Islet precursor cell (in vitro differentiated cells): ENCODE results near the gene R3HDML.
"Not testable (repeated sequence)": the region's sequence is repeated elsewhere in the genome, so short reads cannot be mapped to it uniquely, and the experiment has no call there.

Experiments used
- DNase-seq: peaks from one replicate; pipeline ENCODE4 v3.0.0-alpha.2; 2018

The R3HDML gene, protein sequence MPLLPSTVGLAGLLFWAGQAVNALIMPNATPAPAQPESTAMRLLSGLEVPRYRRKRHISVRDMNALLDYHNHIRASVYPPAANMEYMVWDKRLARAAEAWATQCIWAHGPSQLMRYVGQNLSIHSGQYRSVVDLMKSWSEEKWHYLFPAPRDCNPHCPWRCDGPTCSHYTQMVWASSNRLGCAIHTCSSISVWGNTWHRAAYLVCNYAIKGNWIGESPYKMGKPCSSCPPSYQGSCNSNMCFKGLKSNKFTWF

DNA sequence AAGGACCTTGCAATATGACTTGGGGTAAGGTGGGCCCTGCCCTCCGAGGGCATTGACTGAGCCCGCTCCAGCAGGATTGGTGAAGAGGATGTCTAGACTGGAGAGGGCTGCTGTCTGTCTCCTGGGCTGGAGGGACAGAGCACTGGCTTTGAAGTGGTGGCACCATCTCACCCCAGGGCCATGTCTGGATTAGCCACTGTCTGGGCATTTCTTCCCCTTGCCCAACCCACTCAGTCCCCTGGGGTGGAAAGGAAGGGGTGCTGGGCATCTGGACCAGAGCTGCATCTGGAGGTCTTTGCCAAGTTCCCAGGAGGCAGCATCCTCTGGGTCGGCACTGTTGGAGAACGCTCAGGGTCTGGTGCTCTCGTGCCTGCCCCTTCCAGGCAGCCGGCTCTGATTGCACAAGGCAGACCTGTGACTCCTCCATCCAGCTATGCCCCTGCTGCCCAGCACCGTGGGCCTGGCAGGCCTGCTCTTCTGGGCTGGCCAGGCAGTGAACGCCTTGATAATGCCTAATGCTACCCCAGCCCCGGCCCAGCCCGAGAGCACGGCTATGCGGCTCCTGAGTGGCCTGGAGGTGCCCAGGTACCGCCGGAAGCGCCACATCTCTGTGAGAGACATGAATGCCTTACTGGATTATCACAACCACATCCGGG lies at the start of gene R3HDML:
Gene R3HDML (plus strand): TSS at position 319 of the 656 bp plus-strand sequence. CDS start 115 bp downstream, at position 434.
- DNase-seq = peak; percentile 76

GRCh38 chr20:44287272-44288097 lies 49.4 kb upstream of the R3HDML start:
- DNase-seq = no peak

DNA sequence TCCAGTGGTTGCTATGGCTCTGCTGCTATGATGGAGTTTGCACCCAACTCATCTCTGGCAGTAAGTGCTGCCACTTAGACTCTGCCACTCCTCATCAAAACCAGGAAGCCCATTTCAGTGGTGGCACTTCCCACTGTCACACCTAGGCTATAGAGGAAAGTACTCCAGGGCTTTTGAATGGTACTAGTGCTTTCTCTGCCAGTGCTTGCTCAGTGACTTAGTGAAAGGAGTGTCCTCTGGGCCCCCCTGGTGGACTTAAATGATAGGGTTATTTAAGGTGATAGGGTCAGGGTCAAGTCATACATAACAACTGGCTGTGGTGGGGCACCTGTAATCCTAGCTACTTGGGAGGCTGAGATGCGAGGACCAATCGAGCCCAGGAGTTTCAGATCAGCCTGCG lies 48.6 kb upstream of the R3HDML start:
- DNase-seq = no peak

- no peak for DNase-seq
These were observed 45.1 kb upstream of the R3HDML start for GRCh38 chr20:44291754-44292153.

GRCh38 chr20:44296011-44296410 lies 40.8 kb upstream of the R3HDML start:
- DNase-seq = no peak

- DNase-seq = no peak
These were observed 39.1 kb upstream of the R3HDML start for GRCh38 chr20:44297721-44298120.

GRCh38 chr20:44299011-44299535 lies 37.8 kb upstream of the R3HDML start:
- DNase-seq = not testable (repeated sequence)

- DNase-seq = no peak
These were observed 35.6 kb upstream of the R3HDML start for GRCh38 chr20:44301285-44301684.

DNA sequence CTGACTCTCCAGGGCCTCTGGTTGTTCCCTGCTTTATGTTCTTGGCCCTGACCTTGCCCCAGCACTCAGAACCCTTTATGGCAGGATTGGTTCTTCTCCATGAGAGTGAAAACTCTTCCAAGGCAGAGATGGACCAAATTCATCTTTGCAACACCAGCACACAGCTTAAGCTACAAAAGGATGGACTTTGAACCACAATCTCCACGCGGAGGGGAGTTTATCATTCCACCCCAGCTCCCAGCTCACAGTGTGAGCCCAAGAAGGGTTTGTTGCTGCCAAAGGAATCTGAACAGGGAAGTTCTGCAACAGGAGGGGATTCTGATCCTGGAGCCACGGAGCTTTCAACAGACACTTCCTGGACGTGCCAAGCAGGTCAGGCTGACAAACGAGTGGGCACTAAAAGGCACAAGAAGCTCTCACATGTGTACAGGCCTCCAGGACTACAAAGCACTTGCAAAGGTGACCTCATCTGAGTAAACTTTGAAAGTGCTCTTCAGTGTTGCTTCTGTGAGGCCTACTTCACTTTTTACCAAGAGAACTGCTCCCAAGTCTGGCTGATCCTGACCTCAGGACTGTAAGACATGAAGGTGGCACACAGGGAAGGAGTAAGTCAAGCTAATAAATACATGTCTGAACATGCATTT lies 34.7 kb upstream of the R3HDML start:
- peak; percentile 60 for DNase-seq

DNA sequence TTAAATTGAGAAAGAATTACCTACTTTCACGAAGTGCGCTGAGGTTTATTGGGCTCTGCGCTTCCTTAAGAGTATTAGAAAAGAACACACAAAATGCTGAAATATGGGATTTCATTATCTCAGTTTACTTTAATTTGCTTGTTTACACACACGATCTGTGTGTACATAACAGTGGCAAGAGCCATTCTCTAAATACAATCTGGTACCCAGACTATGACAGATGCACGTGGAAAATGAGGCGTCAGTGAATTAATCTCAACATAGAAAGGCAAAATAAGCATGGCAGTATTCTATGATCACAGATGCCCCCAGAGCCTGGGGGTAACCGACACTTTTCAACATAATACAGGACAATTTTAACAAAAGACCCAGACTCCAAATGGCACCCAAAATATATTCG lies 34.1 kb upstream of the R3HDML start:
- DNase-seq = no peak

DNA sequence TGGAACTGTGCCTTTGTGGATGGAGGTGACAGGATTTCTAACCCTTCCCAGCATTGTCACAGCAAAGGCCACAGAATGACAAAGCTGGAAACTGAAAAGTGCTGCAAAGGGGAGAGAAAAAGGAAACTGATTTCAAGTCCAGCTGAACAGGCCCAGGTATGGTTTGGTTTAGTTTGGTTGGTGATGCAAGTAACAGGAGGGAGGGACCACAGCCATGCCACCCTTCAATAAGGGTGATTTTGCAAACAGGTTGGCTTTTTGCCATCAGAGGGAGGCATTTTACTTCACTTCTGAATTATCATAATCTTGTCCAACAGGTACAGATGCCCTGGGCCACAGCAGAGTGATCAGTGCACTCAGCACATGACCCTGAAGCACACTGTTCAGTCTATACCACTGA lies 32.5 kb upstream of the R3HDML start:
- DNase-seq = no peak

- DNase-seq = no peak
These were observed 29.9 kb upstream of the R3HDML start for GRCh38 chr20:44306927-44307326.

GRCh38 chr20:44309763-44310663 lies 26.8 kb upstream of the R3HDML start:
- peak; percentile 66 for DNase-seq

- peak; percentile 98 for DNase-seq
These were observed 25.9 kb upstream of the R3HDML start, which contains the start of gene FITM2 for GRCh38 chr20:44310664-44311639. FITM2 (minus strand) TSS chr20:44311202; CDS start chr20:44311148, 54 bp downstream.

DNA sequence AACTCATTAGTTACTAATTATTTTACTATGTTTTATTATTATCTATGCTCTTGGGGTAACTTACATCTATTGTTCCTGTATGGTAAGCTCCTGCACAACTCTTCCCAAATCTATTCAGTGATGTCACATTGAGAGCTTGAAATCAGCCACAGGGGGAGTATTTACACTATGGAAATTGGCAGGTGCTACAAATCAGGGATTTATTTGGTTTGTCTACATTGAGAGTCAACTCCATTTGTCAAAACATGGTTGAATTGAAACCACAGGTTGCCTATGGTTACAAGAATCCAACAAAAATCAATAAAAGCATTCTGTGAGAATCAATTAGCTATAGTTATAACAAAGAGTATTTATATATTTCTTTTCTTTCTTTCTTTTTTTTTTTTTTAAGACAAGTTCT lies 22.0 kb upstream of the R3HDML start:
- no peak for DNase-seq

- DNase-seq = no peak
These were observed 16.9 kb upstream of the R3HDML start for GRCh38 chr20:44319839-44320422.

- no peak for DNase-seq
These were observed 12.5 kb upstream of the R3HDML start for GRCh38 chr20:44324343-44324742.

DNA sequence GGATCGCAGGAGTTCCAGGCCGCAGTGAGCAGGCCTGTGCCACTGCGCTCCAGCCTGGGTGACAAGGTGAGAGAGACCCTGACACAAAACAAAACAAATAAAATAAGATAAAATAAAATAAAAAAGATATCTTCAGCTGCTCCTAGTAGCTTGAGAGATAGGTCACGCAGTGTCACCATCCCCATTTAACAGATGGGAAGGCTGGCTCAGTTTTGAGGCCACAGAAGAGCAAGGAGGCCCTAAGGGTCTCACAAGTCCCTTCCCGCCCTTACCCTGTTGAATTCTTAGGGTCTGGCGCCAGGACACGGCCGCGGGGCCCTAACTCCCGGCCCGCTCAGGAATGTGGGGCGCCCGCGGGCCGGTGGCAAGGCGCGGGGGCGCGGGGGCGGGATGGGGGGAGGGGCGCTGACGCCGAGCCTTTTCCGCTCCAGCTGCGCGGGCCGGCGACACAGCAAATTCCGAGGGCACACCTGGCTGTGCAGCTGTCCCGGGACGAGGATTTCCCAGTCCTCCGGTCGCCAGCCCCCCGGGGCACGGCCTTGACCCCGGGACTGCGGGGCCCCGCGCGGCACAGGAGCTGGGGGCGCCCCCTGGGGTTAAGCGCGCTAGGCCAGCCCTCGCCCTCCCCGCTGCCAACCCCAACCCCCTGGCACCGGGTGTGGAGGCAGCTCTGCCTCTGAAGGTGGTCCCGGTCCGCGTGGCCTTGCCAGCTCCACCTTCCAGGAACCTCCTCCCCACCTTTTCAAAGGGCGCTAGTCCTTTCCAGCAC lies 10.3 kb upstream of the R3HDML start:
- no peak for DNase-seq

- not testable (repeated sequence) for DNase-seq
These were observed 9.1 kb upstream of the R3HDML start for GRCh38 chr20:44327748-44328147.
